ENCODE measurements around the gene TTC39B.

The TTC39B gene

GRCh38 chr9:15299374-15299939, 7.6 kb downstream of the TTC39B start:
- peak; percentile 76 for DNase-seq

GRCh38 chr9:15298362-15298761, 8.7 kb downstream of the TTC39B start:
- DNase-seq, result no peak

GRCh38 chr9:15295761-15296405, 11.1 kb downstream of the TTC39B start:
- no peak for DNase-seq

GRCh38 chr9:15294604-15295003, 12.4 kb downstream of the TTC39B start:
- DNase-seq, result no peak

GRCh38 chr9:15293804-15294316, 13.2 kb downstream of the TTC39B start:
- no peak for DNase-seq

DNA sequence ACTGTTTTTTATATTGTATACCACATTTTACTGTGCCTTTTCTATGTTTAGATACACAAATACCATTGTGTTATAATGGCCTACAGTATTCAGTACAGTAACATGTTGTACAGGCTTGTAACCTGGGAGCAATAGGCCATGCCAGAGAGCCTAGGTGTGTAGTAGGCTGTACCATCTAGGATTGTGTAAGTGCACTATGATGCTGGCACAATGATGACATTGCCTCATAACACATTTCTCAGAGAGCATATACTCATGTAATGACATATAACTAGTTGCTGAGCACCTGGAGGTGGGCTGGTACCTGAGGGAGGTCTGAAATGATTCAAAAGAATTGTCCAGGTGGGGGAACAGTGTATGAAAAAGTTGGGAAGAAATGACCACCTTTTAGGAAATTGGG, 13.9 kb downstream of the TTC39B start:
- no peak for DNase-seq

- DNase-seq, result no peak
These were observed 17.4 kb downstream of the TTC39B start for GRCh38 chr9:15289603-15290002.

DNA sequence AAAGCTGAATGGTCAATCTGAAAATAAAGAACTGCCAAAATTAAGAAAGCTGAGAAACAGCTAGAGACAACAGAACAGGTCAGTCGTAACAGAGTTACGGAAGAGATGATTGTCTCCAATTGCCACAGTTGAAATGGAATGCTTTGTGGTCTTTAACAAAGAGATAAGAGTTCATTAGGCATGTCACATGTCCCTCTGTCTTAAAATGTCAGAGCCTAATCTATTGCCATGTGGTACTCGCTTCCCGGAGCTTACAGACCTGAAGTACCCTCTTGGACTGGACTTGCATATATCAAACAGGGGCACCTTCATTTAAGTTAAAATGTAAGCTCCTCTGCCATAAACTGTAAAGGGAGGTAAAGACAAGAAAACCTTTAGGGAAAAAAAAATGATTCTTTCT, 19.7 kb downstream of the TTC39B start:
- DNase-seq, result no peak

DNA sequence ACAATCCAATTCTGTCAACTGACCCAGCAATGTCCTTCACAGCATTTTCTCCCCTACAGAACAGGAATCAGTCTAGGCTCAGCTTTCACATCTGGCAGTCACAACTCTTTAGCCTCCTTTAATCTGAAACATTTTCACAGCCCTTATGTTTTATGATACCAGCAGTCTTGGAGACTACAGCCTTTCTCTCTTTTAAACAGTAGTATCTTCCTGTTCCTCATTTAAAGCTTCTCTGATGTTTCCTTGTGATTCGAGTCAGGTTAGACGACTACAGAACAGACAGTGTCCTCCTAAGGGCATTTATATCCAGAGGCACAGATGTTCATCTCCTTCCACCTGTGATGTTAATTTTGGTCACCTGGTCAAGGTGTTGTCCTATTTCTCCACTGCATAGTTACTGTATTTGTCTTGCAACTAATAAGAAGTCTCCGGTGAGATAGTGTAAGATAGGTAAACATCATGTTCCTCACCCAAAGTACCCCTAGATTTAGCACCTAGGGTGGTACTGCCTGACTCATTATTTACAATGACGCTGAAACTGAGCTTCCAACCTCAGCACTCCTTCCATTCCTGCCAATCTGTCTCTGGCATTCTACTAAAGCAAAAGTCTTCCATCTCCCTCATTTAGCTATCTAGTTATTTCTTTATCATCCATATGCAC, 20.7 kb downstream of the TTC39B start:
- no peak for DNase-seq

DNA sequence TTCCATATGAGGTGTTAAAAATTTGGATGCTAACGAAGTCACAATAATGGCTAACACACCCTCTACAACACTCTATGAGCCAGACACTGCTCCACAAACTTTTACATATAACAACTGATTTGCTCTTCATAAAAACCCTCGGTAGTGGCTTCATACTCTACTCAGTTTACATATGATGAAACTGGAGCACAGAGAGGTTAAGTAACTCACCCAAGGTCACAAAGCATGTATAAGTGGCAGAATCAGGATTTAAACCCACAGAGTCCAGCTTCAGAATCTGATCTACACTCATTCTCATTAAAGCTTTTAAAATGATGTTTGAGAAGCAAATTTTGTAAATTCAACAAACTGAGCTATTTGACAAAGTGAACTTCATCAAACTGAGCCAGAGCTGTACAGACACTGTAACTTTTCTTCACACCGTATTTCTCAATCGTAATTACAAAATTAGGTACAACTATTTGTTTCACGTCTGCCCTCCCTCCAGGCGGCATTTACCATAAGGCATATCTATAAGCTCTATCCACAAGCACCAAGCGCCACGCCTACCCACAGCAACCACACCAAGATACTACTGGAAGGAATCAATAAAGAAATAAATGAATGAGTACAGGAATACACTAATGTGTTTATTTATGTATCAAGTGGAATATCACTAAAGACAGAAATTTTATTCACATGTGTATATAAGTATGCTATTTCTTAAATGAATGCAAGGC, 24.3 kb downstream of the TTC39B start:
- no peak for DNase-seq

DNA sequence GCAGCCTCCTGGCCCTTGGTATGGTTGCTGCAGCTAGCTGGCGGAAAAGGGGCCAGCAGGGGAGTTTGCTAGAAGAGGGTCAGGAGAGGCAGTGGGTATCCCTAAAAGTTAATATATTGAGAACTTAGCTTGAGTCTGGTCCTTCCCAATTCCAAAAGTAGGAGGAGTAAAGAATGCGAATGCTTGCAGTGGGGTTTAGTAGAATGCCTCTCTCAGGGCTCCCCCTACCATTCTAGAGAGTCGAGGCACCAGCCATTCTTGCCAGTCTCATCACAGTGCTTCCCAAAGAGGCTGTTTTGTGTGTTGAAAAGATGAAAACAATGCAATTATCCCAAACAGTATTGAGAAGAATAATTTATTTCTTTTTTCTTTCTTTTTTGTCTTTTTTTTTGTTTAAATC, 26.4 kb downstream of the TTC39B start:
- DNase-seq, result no peak

- no peak for DNase-seq
These were observed 28.2 kb downstream of the TTC39B start for GRCh38 chr9:15278839-15279238.

GRCh38 chr9:15278091-15278687, 28.8 kb downstream of the TTC39B start:
- DNase-seq, result no peak

DNA sequence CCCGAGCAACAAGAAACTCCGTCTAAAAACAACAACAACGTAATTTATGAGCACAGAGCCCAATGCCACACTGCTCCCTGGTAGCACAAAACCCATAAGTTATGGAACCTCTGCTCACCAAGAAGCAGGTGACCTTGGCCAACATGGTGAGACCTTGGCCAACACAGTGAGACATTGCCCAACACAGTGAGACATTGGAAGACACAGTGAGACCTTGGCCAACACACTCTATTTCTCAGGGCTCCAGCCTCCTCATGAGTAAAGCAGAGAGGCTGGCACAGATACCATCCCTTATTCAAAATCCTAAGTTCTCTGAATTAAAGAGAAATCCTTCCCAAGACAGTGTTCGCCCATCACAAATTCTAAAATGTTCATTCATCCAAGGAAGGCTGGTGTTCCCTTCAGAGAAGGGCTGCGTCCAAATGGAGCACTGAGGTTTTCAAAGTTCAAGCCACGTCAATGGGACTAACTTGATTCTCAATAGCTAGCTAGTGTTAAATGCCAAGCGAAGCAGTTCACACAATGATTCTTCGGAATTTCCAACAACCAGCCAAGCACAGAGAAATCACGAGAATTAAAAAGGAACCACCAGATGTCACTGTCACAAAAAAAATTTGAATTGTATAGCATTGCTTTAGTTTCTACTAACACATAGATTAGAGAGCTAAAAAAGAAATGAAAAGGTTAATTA, 29.5 kb downstream of the TTC39B start:
- no peak for DNase-seq

- DNase-seq, result no peak
These were observed 30.6 kb downstream of the TTC39B start for GRCh38 chr9:15276328-15276938.

GRCh38 chr9:15274425-15274824, 32.6 kb downstream of the TTC39B start:
- no peak for DNase-seq

GRCh38 chr9:15272377-15272928, 34.6 kb downstream of the TTC39B start:
- no peak for DNase-seq

DNA sequence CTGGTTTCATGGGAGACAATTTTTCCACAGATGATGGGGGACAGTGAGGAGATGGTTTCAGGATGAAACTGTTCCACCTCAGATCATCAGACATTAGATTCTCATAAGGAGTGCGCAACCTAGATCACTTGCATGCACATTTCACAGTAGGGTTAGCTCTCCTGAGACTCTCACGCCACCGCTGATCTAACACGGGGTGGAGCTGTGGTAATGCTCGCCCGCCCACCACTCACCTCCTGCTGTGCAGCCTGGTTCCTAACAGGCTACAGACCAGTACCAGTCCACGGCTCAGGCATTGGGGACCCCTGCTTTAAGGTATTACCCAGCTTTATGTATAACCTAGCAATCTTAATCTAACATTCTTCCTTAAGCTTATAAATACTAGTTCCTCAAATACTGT, 35.6 kb downstream of the TTC39B start:
- DNase-seq, result no peak

GRCh38 chr9:15268782-15269181, 38.2 kb downstream of the TTC39B start:
- no peak for DNase-seq

GRCh38 chr9:15268317-15268716, 38.7 kb downstream of the TTC39B start:
- DNase-seq, result no peak

DNA sequence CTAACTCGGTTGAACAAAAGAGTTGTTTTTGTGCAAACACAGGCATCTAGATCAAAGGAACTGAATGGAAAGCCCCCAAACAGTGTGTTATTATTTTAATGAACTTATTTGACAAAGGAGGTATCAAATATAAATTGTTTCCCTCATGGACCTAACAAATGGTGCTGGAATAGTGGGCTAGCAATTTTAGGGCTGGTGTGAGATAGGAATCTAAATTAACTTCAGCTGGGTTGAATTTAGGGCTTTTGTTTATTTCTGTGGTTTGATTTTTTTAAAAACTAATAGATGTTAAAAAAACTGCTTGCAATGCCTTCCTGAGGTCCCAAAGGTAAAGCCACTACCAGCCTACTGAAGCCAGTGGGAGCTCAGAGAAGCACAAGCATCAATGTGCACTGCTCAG, 42.1 kb downstream of the TTC39B start:
- DNase-seq, result no peak

- DNase-seq, result no peak
These were observed 44.4 kb downstream of the TTC39B start for GRCh38 chr9:15262581-15262980.

Data from activated CD8-positive, alpha-beta memory T cell treated with anti-CD3 and anti-CD28 coated beads, Interleukin-2, amount 50 U/mL, for 48 hours (primary cell).